ENCODE data around the gene CA5A. TPM values are rescaled to one million over a fixed set of nuclear protein-coding genes. Genes with fewer than 3 reads are reported as not detected.
A peak's percentile ranks its signal among the peaks of the same experiment; 100 is the strongest.

CA5A gene
- total RNA-seq, 2 donors from 2014 or later: not detected

GRCh38 chr16:87853411-87854052 lies 82.8 kb downstream of the CA5A start:
- peak; percentile 95 for DNase-seq
- Histone ChIP-seq H3K36me3 (no peaks in the 10 kb centered on the region), H3K9me3 (no peaks in the 10 kb centered on the region), H3K27me3 (no peaks in the 10 kb centered on the region), H3K4me3 (peak overlapping the region; percentile 21), H3K4me1 (peaks cover 3% of the 10 kb centered on the region), H3K9ac (ENCODE audit: low read depth in 2 of 2, low read length in 2 of 2) (peak overlapping the region; percentile 28 to 60), H3K27ac (peak overlapping the region; percentile 66)
- intact Hi-C loops (cut with DNase I): no loop called here
- TF ChIP-seq CTCF (IDR thresholded peaks at IDR 0.05): no peak

- H3K9me3 ChIP-seq: no peaks in the 10 kb centered on the region
- H3K36me3 ChIP-seq: no peaks in the 10 kb centered on the region
- no peaks in the 10 kb centered on the region for H3K27me3 ChIP-seq
- no peak overlapping the region for H3K27ac ChIP-seq
- H3K4me1 ChIP-seq: peaks cover 3% of the 10 kb centered on the region
- TF ChIP-seq CTCF (IDR thresholded peaks at IDR 0.05): no peak
- no peak overlapping the region for H3K9ac ChIP-seq (ENCODE audit: low read depth in 2 of 2, low read length in 2 of 2)
- H3K4me3 ChIP-seq: no peak overlapping the region
- DNase-seq: no peak
- intact Hi-C loops (cut with DNase I): no loop called here
These were observed 84.7 kb downstream of the CA5A start for GRCh38 chr16:87851601-87852000.

- Histone ChIP-seq H3K36me3 (no peaks in the 10 kb centered on the region), H3K27ac (no peak overlapping the region), H3K4me3 (no peak overlapping the region), H3K9me3 (no peaks in the 10 kb centered on the region), H3K4me1 (peaks cover 3% of the 10 kb centered on the region), H3K9ac (ENCODE audit: low read depth in 2 of 2, low read length in 2 of 2) (no peak overlapping the region), H3K27me3 (no peaks in the 10 kb centered on the region)
- DNase-seq: no peak
- TF ChIP-seq CTCF (IDR thresholded peaks at IDR 0.05): no peak
- intact Hi-C loops (cut with DNase I): no loop called here
These were observed 85.2 kb downstream of the CA5A start for GRCh38 chr16:87851141-87851587.

GRCh38 chr16:87850009-87851006 lies 86.0 kb downstream of the CA5A start:
- H3K4me3 ChIP-seq: no peak overlapping the region
- peak; percentile 98 for TF ChIP-seq CTCF (IDR thresholded peaks at IDR 0.05)
- DNase-seq: peak; percentile 75
- peaks cover 3% of the 10 kb centered on the region for H3K4me1 ChIP-seq
- no peaks in the 10 kb centered on the region for H3K9me3 ChIP-seq
- H3K9ac ChIP-seq (ENCODE audit: low read depth in 2 of 2, low read length in 2 of 2): peak overlapping the region in 1 of 2 donors; percentile 50
- no peaks in the 10 kb centered on the region for H3K27me3 ChIP-seq
- H3K27ac ChIP-seq: no peak overlapping the region
- H3K36me3 ChIP-seq: no peaks in the 10 kb centered on the region
- intact Hi-C loops (cut with DNase I): no loop called here

- intact Hi-C loops (cut with DNase I): no loop called here
- no peak for TF ChIP-seq CTCF (IDR thresholded peaks at IDR 0.05)
These were observed 86.8 kb downstream of the CA5A start for GRCh38 chr16:87849419-87850008.

More at GRCh38 chr16:87849419-87850008, 86.8 kb downstream of the CA5A start:
- H3K4me3 ChIP-seq: no peak overlapping the region
- no peak overlapping the region for H3K27ac ChIP-seq
- no peaks in the 10 kb centered on the region for H3K9me3 ChIP-seq
- no peak for DNase-seq
- no peaks in the 10 kb centered on the region for H3K27me3 ChIP-seq
- no peak overlapping the region for H3K9ac ChIP-seq (ENCODE audit: low read depth in 2 of 2, low read length in 2 of 2)
- no peaks in the 10 kb centered on the region for H3K36me3 ChIP-seq
- H3K4me1 ChIP-seq: peaks cover 3% of the 10 kb centered on the region
